MM.1S (cell line): ENCODE measurements around the gene CORO1C.

Source experiments
- CTCF ChIP-seq: fragments of 300-600 bp; sonication (generic); IDR thresholded peaks from 2 replicates; pipeline ENCODE4 v1.5.1; 2016; ENCODE audit warnings: antibody characterized with exemption, low read length, mixed read lengths
- EZH2 ChIP-seq: fragments of 300-600 bp; sonication (generic); optimal IDR thresholded peaks from 2 replicates; pipeline ENCODE3; 2017; ENCODE audit warnings: low read depth, mild to moderate bottlenecking, antibody characterized with exemption, low read length, mixed read lengths
- EZH2phosphoT487 ChIP-seq: fragments of 300-600 bp; sonication (generic); IDR thresholded peaks from 2 replicates; pipeline ENCODE4 v1.6.1; 2018; ENCODE audit warnings: antibody characterized with exemption, low read length

- no peak for TF ChIP-seq CTCF
- TF ChIP-seq EZH2 = no peak
- no peak for TF ChIP-seq EZH2phosphoT487
Observed at GRCh38 chr12:108677381-108677780, 53.9 kb downstream of the CORO1C start.
